Activated naive CD4-positive, alpha-beta T cell treated with anti-CD3 and anti-CD28 coated beads for 36 hours (primary cell): Measurements from ENCODE around the gene GRIK4. TPM values are rescaled to one million over a fixed set of nuclear protein-coding genes. Genes with fewer than 3 reads are reported as not detected.

Source experiments
- CTCF ChIA-PET: fragments of 350-600 bp; sonication (Branson Sonifier 250); formaldehyde crosslinking; loops from one replicate; lab custom pipeline; 2021; ENCODE audit warnings: antibody characterized with exemption; lab: Charles Lee
- DNase-seq: peaks from one replicate; pipeline ENCODE4 v3.0.0-alpha.2; 2020
- H3K27ac Mint-ChIP-seq: one replicate; pipeline ENCODE4 v1.8.0; 2021; ENCODE audit warnings: mild to moderate bottlenecking, mixed read lengths
- H3K27me3 Mint-ChIP-seq: one replicate; pipeline ENCODE4 v1.8.0; 2021; ENCODE audit warnings: low read depth, mixed read lengths
- H3K36me3 Mint-ChIP-seq: one replicate; pipeline ENCODE4 v1.8.0; 2021; ENCODE audit warnings: low read depth, mixed read lengths
- H3K4me1 Mint-ChIP-seq: one replicate; pipeline ENCODE4 v1.8.0; 2021; ENCODE audit warnings: low read depth, mixed read lengths
- H3K4me3 Mint-ChIP-seq: one replicate; pipeline ENCODE4 v1.8.0; 2021; ENCODE audit warnings: mild to moderate bottlenecking, moderate library complexity, mixed read lengths
- H3K9me3 Mint-ChIP-seq: one replicate; pipeline ENCODE4 v1.8.0; 2021; ENCODE audit warnings: mixed read lengths
- intact Hi-C: fragments of 100-400 bp; cut with micrococcal nuclease; formaldehyde crosslinking; loops from one replicate; pipeline ENCODE4 v1.15.1; 2023
- total RNA-seq, 2 experiments: library from RNA; stranded (reverse); gene quantifications; one replicate each; pipeline ENCODE4 v1.2.3, GENCODE V29; 2021

GRIK4 gene
- total RNA-seq, 2 experiments from 2014 or later = not detected

- H3K9me3 Mint-ChIP-seq = no peaks in the 10 kb centered on the region
- no peaks in the 10 kb centered on the region for H3K36me3 Mint-ChIP-seq
- no peak overlapping the region for H3K27ac Mint-ChIP-seq
- H3K4me1 Mint-ChIP-seq = peaks cover 6% of the 10 kb centered on the region
- intact Hi-C loops = no loop called here
- H3K4me3 Mint-ChIP-seq = no peak overlapping the region
- no peak for DNase-seq
- H3K27me3 Mint-ChIP-seq = peaks cover 12% of the 10 kb centered on the region
- CTCF ChIA-PET = no interaction called here
Observed at GRCh38 chr11:120842195-120842594, 330.6 kb downstream of the GRIK4 start.

- Mint-ChIP-seq H3K4me3 (no peak overlapping the region), H3K27ac (no peak overlapping the region), H3K27me3 (peaks cover 9% of the 10 kb centered on the region), H3K9me3 (no peaks in the 10 kb centered on the region), H3K36me3 (no peaks in the 10 kb centered on the region), H3K4me1 (no peaks in the 10 kb centered on the region)
- intact Hi-C loops = no loop called here
- no peak for DNase-seq
- CTCF ChIA-PET = no interaction called here
Observed at GRCh38 chr11:120853435-120853834, 341.9 kb downstream of the GRIK4 start.

DNA sequence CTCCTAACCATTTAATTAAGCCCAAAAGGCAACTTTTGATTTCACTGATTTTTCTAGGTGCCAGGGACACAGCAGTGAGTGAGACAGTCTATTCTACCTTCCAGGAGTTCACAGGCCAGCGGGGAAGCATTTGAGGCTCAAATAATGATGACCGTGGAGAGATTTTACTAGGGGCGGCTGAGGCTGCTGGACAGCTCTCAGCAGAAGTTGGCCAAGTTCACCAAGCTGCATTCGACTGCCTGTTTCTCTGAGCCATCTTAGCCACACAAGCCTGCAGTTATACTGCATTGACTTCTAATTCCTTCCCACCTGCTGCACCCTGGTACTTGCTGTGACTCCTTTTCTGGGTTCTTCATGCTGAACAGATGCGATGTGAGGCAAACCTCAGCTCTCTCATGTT, 343.4 kb downstream of the GRIK4 start:
- CTCF ChIA-PET = no interaction called here
- no peak overlapping the region for H3K27ac Mint-ChIP-seq
- no peaks in the 10 kb centered on the region for H3K4me1 Mint-ChIP-seq
- intact Hi-C loops = no loop called here
- H3K36me3 Mint-ChIP-seq = no peaks in the 10 kb centered on the region
- DNase-seq = no peak
- peaks cover 3% of the 10 kb centered on the region for H3K27me3 Mint-ChIP-seq
- no peak overlapping the region for H3K4me3 Mint-ChIP-seq
- no peaks in the 10 kb centered on the region for H3K9me3 Mint-ChIP-seq

GRCh38 chr11:120857508-120857907, 346.0 kb downstream of the GRIK4 start:
- H3K9me3 Mint-ChIP-seq = no peaks in the 10 kb centered on the region
- no peaks in the 10 kb centered on the region for H3K4me1 Mint-ChIP-seq
- peaks cover 2% of the 10 kb centered on the region for H3K27me3 Mint-ChIP-seq
- H3K27ac Mint-ChIP-seq = no peak overlapping the region
- intact Hi-C loops = no loop called here
- no peak overlapping the region for H3K4me3 Mint-ChIP-seq
- CTCF ChIA-PET = interaction anchor here (0.6 kb wide), 1 partner anchor 586 kb away, joined by 6 read pairs; no protein-coding TSS in a partner anchor
- DNase-seq = no peak
- H3K36me3 Mint-ChIP-seq = no peaks in the 10 kb centered on the region

DNA sequence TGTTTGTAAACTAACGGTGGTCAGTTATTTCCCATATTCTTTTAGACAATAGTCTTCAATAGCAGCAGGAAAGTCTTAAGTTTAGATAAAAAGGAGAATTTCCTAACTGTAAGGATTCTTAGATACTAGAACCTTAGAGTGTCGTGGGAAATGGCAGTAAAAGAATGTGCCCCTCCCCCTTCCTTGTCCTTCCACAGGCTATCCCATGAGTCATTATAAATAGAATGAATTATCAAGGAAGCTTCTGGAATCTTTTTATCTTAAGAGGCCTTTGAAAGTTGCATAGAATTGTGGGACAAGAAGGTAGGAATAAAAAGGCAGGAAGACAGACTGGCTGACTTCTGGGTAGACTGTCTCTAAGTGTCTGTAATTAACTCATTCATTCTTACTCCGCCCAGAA, 347.2 kb downstream of the GRIK4 start:
- H3K27ac Mint-ChIP-seq = no peak overlapping the region
- no peaks in the 10 kb centered on the region for H3K9me3 Mint-ChIP-seq
- no peaks in the 10 kb centered on the region for H3K36me3 Mint-ChIP-seq
- H3K4me1 Mint-ChIP-seq = no peaks in the 10 kb centered on the region
- intact Hi-C loops = no loop called here
- no peak overlapping the region for H3K4me3 Mint-ChIP-seq
- no peak for DNase-seq
- H3K27me3 Mint-ChIP-seq = peaks cover 2% of the 10 kb centered on the region
- CTCF ChIA-PET = no interaction called here

DNA sequence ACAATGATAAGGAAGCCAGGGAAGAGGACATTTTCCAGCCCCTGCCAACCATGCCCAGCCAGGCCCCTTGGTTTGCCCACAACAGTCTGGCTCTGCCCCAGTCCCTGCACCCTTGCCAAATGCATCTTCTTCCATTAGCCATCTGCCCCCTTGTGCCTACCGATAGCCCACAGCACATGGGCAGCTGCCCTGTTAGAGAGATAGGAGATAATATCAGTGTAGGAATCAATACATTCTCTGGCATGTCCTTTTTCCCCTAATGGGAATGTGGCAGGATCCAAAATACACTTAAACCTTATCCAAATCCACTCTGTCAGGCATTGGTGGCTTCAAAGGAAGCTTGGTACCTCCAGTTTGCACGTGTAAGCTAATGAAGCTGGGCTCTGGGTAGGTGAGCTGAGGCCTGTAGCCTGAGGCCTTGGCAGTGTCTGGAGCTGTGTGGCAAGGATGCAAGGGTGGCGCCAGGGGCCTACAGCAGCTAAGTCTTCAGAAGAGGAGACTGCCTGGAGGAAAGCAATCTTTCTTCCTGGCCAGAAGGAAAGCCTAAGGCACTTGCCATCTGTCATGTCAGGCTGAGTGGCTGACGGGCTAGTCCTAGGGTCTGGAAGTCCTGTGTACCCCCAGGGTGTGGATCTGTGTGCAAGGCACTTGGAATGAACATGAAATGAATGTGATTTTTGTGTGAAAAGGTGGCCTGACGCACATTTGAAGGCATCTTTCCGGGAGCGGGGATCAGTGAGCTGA, 348.2 kb downstream of the GRIK4 start:
- DNase-seq = no peak
- Mint-ChIP-seq H3K36me3 (no peaks in the 10 kb centered on the region), H3K27ac (no peak overlapping the region), H3K4me1 (no peaks in the 10 kb centered on the region), H3K4me3 (no peak overlapping the region), H3K27me3 (peaks cover 2% of the 10 kb centered on the region), H3K9me3 (no peaks in the 10 kb centered on the region)
- CTCF ChIA-PET = no interaction called here
- intact Hi-C loops = no loop called here

GRCh38 chr11:120863359-120863758, 351.8 kb downstream of the GRIK4 start:
- Mint-ChIP-seq H3K27ac (no peak overlapping the region), H3K36me3 (no peaks in the 10 kb centered on the region), H3K27me3 (peaks cover 7% of the 10 kb centered on the region), H3K4me3 (no peak overlapping the region), H3K4me1 (no peaks in the 10 kb centered on the region), H3K9me3 (no peaks in the 10 kb centered on the region)
- no peak for DNase-seq
- CTCF ChIA-PET = interaction anchor here (0.8 kb wide), 1 partner anchor 66 kb away, joined by 3 read pairs; no protein-coding TSS in a partner anchor
- intact Hi-C loops = no loop called here

DNA sequence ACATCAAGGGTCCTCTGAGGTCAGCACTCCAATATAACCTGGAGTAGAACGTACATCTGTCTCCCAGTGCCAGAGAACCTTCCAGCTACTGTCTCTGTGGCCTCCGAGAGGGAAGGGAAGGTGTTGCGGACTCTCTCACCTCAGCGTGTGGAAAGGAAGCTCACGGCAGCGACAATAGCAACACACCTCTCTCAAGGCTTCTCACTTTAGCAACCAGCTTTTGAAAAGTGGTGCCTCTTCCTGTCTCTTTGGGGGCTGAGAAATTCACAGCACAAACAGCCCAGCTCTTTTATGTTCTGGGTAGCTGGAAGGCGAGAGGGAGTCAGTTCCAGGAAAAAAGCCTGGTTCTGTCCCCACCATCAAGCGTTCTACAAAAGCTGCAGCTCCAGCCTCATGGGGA, 355.5 kb downstream of the GRIK4 start:
- intact Hi-C loops = no loop called here
- Mint-ChIP-seq H3K4me1 (no peaks in the 10 kb centered on the region), H3K9me3 (no peaks in the 10 kb centered on the region), H3K36me3 (no peaks in the 10 kb centered on the region), H3K27ac (no peak overlapping the region), H3K27me3 (peaks cover 8% of the 10 kb centered on the region), H3K4me3 (no peak overlapping the region)
- no peak for DNase-seq
- CTCF ChIA-PET = no interaction called here

DNA sequence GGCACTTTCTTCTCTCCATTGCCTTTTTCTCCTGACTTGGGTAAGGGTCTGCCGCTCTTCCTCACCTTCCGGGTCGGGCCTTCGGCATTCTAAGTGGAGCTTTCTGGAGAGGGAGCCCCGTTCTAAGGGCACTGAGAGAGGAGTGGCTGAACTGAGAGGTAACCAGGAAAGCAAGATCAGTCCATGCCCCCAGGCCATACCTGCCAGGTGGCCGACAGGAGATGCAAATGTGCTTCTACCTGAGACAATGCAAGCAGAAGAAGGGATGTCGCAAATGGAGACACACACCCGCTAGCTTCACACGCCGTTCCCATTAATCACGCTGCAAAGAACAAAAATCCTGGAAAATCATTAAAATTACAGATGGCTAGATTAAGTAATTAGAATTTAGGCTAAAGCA, 356.0 kb downstream of the GRIK4 start:
- Mint-ChIP-seq H3K27ac (no peak overlapping the region), H3K36me3 (no peaks in the 10 kb centered on the region), H3K9me3 (no peaks in the 10 kb centered on the region), H3K4me1 (no peaks in the 10 kb centered on the region), H3K4me3 (no peak overlapping the region), H3K27me3 (peaks cover 8% of the 10 kb centered on the region)
- intact Hi-C loops = no loop called here
- no peak for DNase-seq
- CTCF ChIA-PET = interaction anchor here (0.7 kb wide), 1 partner anchor 85 kb away, joined by 3 read pairs; no protein-coding TSS in a partner anchor

GRCh38 chr11:120867988-120868387, 356.4 kb downstream of the GRIK4 start:
- no peak for DNase-seq
- CTCF ChIA-PET = interaction anchor here (0.7 kb wide), 1 partner anchor 85 kb away, joined by 3 read pairs; no protein-coding TSS in a partner anchor
- H3K4me3 Mint-ChIP-seq = no peak overlapping the region
- no peaks in the 10 kb centered on the region for H3K4me1 Mint-ChIP-seq
- no peaks in the 10 kb centered on the region for H3K36me3 Mint-ChIP-seq
- intact Hi-C loops = no loop called here
- no peak overlapping the region for H3K27ac Mint-ChIP-seq
- peaks cover 8% of the 10 kb centered on the region for H3K27me3 Mint-ChIP-seq
- no peaks in the 10 kb centered on the region for H3K9me3 Mint-ChIP-seq

DNA sequence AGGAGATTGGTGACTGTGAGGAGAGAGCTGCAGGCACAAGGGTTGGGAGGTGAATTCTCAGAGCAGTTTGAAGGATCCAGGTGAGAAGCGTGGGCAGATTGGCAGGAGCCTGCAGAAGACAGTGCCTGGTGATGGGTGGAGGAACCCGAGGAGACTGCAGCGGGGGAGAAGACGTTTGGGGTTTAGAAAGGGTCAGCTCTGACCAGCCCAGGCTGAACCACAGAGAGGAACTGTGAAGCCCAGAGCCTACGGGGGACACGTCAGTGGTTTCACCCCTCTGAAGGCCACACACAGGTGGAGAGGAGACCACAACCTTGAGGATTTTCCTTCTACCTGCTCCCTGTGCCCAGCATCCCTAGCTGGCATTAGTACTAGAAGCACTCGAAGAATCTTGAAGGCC, 357.5 kb downstream of the GRIK4 start:
- CTCF ChIA-PET = no interaction called here
- no peak for DNase-seq
- H3K27ac Mint-ChIP-seq = no peak overlapping the region
- no peaks in the 10 kb centered on the region for H3K36me3 Mint-ChIP-seq
- H3K4me1 Mint-ChIP-seq = no peaks in the 10 kb centered on the region
- H3K4me3 Mint-ChIP-seq = no peak overlapping the region
- intact Hi-C loops = no loop called here
- no peaks in the 10 kb centered on the region for H3K9me3 Mint-ChIP-seq
- H3K27me3 Mint-ChIP-seq = peaks cover 10% of the 10 kb centered on the region

GRCh38 chr11:120869516-120870011, 358.0 kb downstream of the GRIK4 start:
- Mint-ChIP-seq H3K4me1 (no peaks in the 10 kb centered on the region), H3K27ac (no peak overlapping the region), H3K27me3 (peaks cover 10% of the 10 kb centered on the region), H3K9me3 (no peaks in the 10 kb centered on the region), H3K36me3 (no peaks in the 10 kb centered on the region), H3K4me3 (no peak overlapping the region)
- DNase-seq = no peak
- intact Hi-C loops = no loop called here
- CTCF ChIA-PET = no interaction called here

DNA sequence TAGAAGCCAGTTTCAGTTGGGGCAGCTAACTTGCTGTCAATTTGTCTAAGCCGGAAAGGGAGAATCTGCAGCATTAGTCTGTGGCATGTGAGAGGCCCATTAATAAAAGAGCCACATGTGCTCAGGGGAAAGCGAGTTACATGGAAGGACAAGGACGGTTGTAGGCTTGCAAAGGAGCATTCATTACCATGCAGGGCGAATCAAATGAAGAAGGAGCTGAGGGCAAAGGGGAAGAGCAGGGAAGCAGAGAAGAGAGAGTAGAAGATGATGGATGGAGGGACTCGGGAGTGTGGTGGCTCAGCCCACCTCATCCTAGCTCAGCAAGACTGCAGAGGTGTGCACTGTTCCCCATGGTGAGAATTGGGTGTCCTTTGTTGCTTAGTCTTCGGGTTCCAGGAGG, 359.6 kb downstream of the GRIK4 start:
- no peak for DNase-seq
- intact Hi-C loops = no loop called here
- H3K4me3 Mint-ChIP-seq = no peak overlapping the region
- CTCF ChIA-PET = no interaction called here
- H3K27me3 Mint-ChIP-seq = peaks cover 10% of the 10 kb centered on the region
- no peak overlapping the region for H3K27ac Mint-ChIP-seq
- no peaks in the 10 kb centered on the region for H3K4me1 Mint-ChIP-seq
- peaks cover under 1% of the 10 kb centered on the region for H3K9me3 Mint-ChIP-seq
- no peaks in the 10 kb centered on the region for H3K36me3 Mint-ChIP-seq
